Measurements from ENCODE around the gene GPSM1.

Gene GPSM1

DNA sequence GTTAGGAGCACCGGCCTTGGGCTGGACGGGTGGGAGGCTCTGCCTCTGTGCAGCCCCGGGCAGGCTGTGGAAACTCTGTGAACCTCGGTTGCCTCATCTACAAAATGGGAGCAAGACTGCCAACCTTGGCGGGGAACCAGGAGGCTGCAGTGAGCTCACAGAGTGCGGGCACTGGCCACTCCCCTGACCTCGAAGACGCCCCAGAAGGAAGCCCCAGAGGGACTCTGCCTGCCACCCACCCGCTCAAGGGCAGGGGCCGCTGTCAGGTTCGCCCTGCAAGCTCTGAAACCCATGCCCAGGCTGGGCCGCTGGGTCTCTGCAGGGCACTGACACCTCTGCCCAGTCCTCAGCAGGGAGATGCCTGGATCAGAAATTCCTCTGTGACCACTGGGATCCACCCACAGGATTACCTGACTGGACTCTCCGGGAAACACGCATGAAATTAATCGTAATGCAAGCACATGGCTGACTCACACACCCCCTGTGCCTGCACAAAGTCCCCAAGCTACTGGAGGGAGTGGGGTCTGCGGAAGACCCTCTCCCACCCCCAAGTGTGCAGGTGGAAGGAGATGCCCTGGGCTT lies 30.8 kb upstream of the GPSM1 start:
- no peak overlapping the region for H3K9ac ChIP-seq (ENCODE audit: low read depth, low read length)
- no peaks in the 10 kb centered on the region for H3K9me3 ChIP-seq (ENCODE audit: control insufficient read depth, insufficient read depth, low read length)
- no peaks in the 10 kb centered on the region for H3K4me1 ChIP-seq (ENCODE audit: insufficient read depth, low read length)
- H3K36me3 ChIP-seq (ENCODE audit: insufficient read depth, low read length) = no peaks in the 10 kb centered on the region

DNA sequence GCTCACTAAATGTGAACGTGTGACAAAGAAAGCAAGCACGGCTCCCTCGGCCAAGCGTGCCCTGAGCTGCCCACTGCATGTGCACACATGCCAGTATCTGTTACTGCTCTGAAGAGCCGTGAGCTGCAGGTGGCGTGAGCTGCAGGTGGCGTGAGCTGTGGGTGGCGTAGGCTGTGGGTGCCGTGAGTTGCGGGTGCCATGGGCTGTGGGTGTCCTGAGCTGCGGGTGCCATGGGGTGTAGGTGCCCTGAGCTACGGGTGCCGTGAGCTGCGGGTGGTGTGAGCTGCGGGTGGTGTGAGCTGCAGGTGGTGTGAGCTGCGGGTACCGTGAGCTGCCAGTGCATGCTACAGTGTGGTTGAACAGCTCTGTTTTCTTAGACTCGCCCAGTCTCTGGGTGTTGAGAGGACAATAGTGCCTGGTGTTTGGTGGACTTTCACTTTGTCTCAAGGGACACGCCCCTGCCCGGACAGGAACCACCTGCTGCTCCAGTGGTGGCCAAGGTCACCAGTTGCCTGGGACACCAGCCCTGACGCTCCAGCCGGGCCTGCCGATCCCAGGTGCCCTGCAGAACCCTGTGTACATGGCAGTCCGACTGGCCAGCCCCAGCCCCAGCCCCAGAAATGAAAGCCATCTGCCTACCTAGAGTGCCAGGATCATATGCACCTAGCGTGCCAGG lies 30.2 kb upstream of the GPSM1 start:
- no peaks in the 10 kb centered on the region for H3K36me3 ChIP-seq (ENCODE audit: insufficient read depth, low read length)
- no peaks in the 10 kb centered on the region for H3K4me1 ChIP-seq (ENCODE audit: insufficient read depth, low read length)
- no peak overlapping the region for H3K9ac ChIP-seq (ENCODE audit: low read depth, low read length)
- H3K9me3 ChIP-seq (ENCODE audit: control insufficient read depth, insufficient read depth, low read length) = no peaks in the 10 kb centered on the region

DNA sequence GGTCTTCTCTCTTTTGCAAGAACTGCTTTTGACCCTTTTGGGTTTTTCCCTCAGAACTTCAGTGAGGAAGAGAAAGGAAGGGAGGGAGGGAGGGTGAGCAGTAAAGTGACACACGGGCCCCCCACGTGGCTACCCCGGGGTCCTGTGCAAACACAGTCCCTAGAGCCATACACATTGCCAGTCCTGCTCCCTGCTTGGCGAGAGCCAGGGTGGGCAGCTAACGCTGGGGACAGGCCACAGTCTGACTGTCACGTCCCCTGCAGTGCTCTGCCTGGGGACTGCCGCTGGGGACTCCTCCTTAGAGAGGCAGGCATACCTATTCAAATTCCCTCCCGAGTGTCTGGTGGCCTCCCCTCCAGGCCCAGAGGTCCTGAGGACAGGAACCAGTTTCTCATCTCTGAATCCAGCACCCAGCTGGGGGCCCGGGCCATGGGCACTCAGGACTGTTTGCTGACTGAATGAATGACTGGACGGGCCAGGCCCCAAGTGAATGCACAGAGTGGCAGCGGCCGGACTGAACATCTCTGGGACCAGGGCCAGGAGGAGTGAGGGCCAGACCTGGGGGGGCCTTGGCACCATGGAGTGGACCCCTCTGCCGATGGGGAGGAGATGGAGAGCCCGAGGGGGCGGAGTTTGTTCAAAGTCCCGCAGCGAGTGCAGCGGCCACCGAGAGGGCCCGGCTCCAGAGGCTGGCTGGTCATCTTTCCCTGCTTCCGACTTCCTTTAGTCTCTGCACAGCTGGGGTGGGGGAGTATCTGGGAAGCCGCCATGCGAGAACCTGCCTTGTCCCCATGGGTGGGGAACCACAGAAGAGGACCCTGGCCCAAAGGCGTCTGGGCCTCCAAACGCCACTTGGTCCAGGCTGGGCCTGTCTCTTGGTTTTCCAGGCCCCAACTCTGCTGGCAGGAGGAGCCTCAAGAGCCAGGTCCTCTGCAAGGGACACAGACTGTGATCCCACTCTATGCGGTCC lies 29.3 kb upstream of the GPSM1 start:
- no peak overlapping the region for H3K9ac ChIP-seq (ENCODE audit: low read depth, low read length)
- no peaks in the 10 kb centered on the region for H3K9me3 ChIP-seq (ENCODE audit: control insufficient read depth, insufficient read depth, low read length)
- H3K4me1 ChIP-seq (ENCODE audit: insufficient read depth, low read length) = no peaks in the 10 kb centered on the region
- H3K36me3 ChIP-seq (ENCODE audit: insufficient read depth, low read length) = no peaks in the 10 kb centered on the region

DNA sequence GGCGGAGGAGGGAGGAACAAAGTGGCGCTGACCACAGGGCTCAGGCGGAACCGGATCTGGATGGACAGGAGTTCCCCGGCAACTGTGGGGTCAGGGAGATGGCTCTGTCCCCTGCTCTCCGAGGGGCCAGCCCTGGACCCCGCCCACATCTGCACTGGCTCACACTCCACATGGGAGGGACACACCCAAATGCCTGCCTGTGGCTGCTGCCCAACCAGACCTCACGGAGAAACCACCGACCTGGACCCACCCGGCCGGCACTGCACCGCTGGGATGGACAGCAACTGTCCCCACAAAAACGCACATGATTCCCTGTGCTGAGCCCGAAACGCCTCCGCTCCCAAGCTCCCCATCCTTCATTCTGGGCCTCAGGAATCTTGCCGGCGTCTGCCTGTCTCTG lies 28.2 kb upstream of the GPSM1 start:
- H3K4me1 ChIP-seq (ENCODE audit: insufficient read depth, low read length) = no peaks in the 10 kb centered on the region

DNA sequence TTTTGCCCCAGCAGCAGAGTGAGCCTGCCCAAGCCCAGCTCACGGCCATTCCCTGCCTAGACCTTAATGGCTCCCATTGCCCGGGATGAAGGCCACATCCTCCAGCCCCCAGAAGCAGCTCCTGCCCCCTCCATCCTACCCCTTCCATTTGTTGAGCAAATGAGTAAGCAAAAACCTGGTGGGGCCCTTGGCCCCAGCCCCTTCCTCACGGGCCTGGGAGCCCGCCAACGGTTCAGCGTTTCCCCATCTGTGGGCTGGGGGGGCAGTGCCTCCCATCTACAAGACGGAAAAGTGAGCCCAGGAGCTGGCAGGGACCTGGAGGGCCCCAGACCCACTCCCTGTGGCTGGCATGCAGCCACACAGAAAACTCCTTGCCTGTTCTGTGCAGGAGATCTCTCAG lies 27.8 kb upstream of the GPSM1 start:
- Histone ChIP-seq H3K9ac (ENCODE audit: low read depth, low read length) (no peak overlapping the region), H3K4me1 (ENCODE audit: insufficient read depth, low read length) (no peaks in the 10 kb centered on the region), H3K36me3 (ENCODE audit: insufficient read depth, low read length) (no peaks in the 10 kb centered on the region), H3K9me3 (ENCODE audit: control insufficient read depth, insufficient read depth, low read length) (no peaks in the 10 kb centered on the region)

More for the DNA sequence above, 28.2 kb upstream of the GPSM1 start:
- Histone ChIP-seq H3K36me3 (ENCODE audit: insufficient read depth, low read length) (no peaks in the 10 kb centered on the region), H3K9me3 (ENCODE audit: control insufficient read depth, insufficient read depth, low read length) (no peaks in the 10 kb centered on the region), H3K9ac (ENCODE audit: low read depth, low read length) (no peak overlapping the region)

DNA sequence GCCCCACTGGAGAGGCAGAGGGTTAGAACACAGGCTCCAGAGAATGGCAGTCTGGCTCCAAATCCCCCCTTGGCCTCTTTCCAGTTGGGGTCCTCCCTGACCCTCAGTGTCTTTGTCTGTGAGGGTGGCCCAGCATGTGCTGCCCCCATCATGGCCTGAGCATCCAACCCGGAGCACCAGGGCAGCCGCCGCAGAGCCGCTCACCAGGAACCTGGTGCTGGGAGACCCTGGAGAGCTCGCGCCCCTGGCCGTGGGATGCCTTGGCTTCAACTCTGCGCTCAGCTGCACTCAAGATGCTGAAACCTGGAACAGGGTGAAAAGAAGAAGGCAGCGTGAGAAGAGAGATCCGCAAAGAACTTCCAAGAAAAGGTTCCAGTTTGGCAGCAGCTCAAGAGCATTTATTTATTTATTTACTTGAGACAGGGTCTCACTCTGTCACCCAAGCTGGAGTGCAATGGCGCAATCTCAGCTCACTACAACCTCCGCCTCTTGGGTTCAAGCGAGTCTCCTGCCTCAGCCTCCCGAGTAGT lies 27.3 kb upstream of the GPSM1 start:
- no peaks in the 10 kb centered on the region for H3K4me1 ChIP-seq (ENCODE audit: insufficient read depth, low read length)
- H3K9ac ChIP-seq (ENCODE audit: low read depth, low read length) = no peak overlapping the region
- no peaks in the 10 kb centered on the region for H3K36me3 ChIP-seq (ENCODE audit: insufficient read depth, low read length)
- H3K9me3 ChIP-seq (ENCODE audit: control insufficient read depth, insufficient read depth, low read length) = no peaks in the 10 kb centered on the region

DNA sequence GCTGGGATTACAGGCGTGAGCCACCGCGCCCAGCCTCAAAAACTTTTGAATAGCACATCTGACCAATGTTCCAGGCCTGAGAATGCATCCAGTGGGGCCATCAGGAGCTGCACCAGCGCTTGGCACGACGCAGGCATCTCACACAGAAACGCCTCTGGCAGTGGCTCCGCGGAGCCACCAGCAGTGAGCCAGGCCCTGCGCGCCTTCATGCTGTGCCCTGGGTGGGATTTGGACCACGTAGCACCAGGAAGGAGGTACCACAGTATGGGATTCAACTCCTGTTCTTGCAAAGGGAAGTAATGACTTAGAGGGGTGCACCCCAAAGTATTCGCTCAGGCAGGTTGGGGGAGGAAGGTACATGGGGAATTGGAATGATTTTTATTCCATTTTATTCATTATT lies 26.5 kb upstream of the GPSM1 start:
- Histone ChIP-seq H3K4me1 (ENCODE audit: insufficient read depth, low read length) (no peaks in the 10 kb centered on the region), H3K36me3 (ENCODE audit: insufficient read depth, low read length) (no peaks in the 10 kb centered on the region), H3K9me3 (ENCODE audit: control insufficient read depth, insufficient read depth, low read length) (no peaks in the 10 kb centered on the region), H3K9ac (ENCODE audit: low read depth, low read length) (no peak overlapping the region)

DNA sequence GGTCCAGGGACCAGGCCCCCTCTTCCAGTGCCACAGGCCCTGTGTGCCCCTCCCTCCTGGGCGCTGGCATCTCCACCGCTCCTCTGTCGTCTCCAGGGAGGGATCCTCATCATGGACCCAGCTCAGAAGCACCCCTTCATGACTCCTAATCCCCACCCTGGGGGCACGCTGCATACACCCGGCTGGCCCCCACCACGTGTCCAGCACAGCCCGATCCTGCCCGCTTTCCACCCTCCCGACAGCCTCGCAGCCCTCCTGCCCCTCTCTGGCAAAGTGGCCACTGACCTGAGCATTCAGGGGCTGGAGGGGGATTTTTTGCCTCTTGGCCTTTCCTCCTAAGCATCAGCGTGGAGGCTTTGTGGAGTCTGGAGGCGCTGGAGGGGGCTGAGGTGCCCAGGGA lies 24.8 kb upstream of the GPSM1 start:
- no peaks in the 10 kb centered on the region for H3K36me3 ChIP-seq (ENCODE audit: insufficient read depth, low read length)
- H3K9me3 ChIP-seq (ENCODE audit: control insufficient read depth, insufficient read depth, low read length) = no peaks in the 10 kb centered on the region
- H3K4me1 ChIP-seq (ENCODE audit: insufficient read depth, low read length) = no peaks in the 10 kb centered on the region
- no peak overlapping the region for H3K9ac ChIP-seq (ENCODE audit: low read depth, low read length)

DNA sequence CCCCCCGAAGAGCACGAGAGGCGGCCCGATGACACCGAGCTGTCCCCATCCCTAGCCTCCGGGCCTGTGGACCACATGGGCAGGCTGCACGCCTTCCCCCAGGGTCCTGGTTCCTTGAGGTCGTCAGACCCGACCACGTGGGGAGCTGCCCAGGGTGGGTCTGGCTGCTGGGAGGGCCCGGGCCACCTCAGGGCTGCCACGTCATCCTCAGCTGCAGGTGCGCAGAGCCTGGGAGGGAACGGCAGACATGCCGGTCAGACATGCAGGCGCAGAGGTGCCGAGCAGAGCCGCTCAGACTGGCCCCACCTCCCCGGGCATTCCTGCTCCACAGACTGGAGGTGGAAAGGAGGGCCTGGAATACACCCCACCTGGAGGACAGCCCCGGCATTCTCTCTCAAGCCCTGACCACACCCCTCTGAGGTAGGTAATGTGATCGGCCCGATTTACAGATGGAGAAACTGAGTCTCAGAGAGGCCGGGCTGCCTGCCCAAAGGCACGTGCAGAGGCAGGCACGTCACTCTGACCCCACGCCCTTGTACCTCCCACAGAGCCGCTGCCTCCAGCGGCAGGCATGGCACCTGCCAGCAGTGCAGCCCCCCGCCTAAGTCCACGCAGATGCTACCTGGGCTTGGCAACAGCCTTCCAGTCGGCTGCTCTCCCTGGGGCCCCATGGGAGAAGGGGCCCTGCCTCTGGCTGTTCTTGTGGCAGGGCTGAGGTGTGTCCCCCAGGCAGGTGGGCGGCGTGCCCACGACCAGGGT lies 24.1 kb upstream of the GPSM1 start:
- no peaks in the 10 kb centered on the region for H3K4me1 ChIP-seq (ENCODE audit: insufficient read depth, low read length)
- no peak overlapping the region for H3K9ac ChIP-seq (ENCODE audit: low read depth, low read length)
- no peaks in the 10 kb centered on the region for H3K36me3 ChIP-seq (ENCODE audit: insufficient read depth, low read length)
- H3K9me3 ChIP-seq (ENCODE audit: control insufficient read depth, insufficient read depth, low read length) = no peaks in the 10 kb centered on the region

DNA sequence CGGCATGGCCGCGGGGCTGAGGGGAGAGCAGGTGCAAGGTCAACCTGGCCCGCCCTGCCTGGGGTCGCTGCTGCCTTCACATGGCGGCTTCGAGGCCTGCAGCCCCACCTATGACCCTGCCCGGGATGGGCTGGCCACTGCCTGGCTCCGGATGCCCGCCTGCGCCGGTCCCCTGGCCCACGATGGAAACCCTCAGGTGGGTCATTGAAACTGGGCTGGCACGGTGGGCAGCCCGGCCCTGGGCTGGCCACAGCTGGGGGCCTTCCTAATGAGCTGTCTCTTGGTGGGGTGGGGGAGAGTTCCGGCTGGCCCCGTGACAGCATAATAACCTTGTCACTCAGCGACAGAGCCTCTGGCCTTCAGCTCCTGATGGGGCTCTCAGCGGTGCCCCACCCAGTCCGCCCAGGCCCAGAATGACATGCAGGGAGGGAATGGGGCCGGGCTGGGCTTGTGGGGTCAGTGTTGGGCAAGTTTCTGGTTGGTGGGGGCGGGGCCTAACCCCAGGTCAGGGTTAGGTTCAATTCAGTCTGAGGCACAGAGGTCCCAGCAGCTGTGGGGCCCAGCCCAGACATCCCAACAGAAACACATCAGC lies 23.4 kb upstream of the GPSM1 start, which contains the start of gene CCDC187:
Gene CCDC187, minus strand, starts transcription at position 270 of the 592 bp plus-strand sequence. Its CDS starts 264 bp downstream, at position 6.
- no peaks in the 10 kb centered on the region for H3K9me3 ChIP-seq (ENCODE audit: control insufficient read depth, insufficient read depth, low read length)
- H3K4me1 ChIP-seq (ENCODE audit: insufficient read depth, low read length) = no peaks in the 10 kb centered on the region
- H3K36me3 ChIP-seq (ENCODE audit: insufficient read depth, low read length) = no peaks in the 10 kb centered on the region
- no peak within 1 kb of the TSS for H3K9ac ChIP-seq (ENCODE audit: low read depth, low read length)

DNA sequence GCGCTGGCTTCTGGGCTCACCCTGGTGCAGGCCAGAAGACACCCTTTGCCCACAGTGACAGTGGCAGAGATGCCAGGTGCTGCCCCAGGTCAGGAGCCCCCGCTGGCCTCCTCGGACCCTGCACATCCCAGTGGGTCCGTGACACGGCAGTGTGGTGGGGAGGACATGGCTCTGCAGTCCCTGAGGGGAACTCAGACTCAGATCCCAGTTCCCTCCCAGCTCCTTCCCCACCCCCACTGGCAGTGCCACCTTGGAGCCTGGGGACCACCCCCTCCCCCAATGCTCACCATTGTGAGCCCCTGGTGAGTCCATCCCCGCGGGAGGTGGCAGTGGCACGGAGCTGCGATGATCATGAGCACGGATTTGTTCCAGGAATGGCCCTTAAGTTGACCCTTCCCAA lies 22.9 kb upstream of the GPSM1 start:
- no peaks in the 10 kb centered on the region for H3K4me1 ChIP-seq (ENCODE audit: insufficient read depth, low read length)
- H3K9ac ChIP-seq (ENCODE audit: low read depth, low read length) = no peak overlapping the region
- no peaks in the 10 kb centered on the region for H3K9me3 ChIP-seq (ENCODE audit: control insufficient read depth, insufficient read depth, low read length)
- no peaks in the 10 kb centered on the region for H3K36me3 ChIP-seq (ENCODE audit: insufficient read depth, low read length)

DNA sequence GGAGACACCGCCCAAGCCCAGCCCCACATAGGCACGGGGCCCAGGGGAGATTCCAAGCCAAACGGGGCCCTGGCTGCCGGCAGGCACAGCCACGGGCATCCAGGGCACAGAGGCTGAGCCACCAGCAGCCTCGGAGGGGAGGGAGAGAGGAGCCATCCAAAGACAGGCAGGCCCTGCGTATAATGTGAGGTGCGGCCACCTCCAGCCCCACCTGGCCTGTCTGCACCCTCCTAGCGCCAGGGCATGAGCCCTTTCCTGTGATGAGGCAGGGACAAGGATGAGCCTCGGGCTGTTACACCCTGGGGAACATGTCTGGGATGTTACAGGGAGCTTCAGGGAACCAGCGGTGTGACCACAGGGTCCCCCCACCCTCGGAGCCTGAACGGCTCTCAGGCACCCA lies 22.4 kb upstream of the GPSM1 start:
- Histone ChIP-seq H3K9ac (ENCODE audit: low read depth, low read length) (no peak overlapping the region), H3K36me3 (ENCODE audit: insufficient read depth, low read length) (no peaks in the 10 kb centered on the region), H3K4me1 (ENCODE audit: insufficient read depth, low read length) (no peaks in the 10 kb centered on the region)

DNA sequence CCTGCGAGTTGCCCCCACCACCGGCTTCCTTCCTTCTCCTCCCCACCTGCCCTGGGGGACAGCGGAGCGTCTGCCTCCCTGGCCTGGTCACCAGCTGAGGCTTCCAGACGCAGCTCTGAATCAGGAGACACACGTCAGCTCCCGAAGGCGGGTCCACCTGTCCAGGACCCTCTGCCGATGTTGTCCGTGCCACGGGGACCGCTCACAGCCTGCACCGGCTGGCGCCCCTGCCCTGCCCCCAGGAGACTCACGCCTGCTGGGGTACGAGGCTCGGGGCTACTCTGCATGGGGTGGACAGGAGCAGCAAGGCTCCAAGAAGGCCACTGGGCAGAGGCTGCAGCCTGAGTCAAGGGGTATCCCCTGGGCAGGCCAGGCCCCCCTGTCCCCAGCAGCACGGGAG lies 21.5 kb upstream of the GPSM1 start:
- Histone ChIP-seq H3K9ac (ENCODE audit: low read depth, low read length) (no peak overlapping the region), H3K9me3 (ENCODE audit: control insufficient read depth, insufficient read depth, low read length) (no peaks in the 10 kb centered on the region), H3K36me3 (ENCODE audit: insufficient read depth, low read length) (no peaks in the 10 kb centered on the region), H3K4me1 (ENCODE audit: insufficient read depth, low read length) (no peaks in the 10 kb centered on the region)

More for the DNA sequence above, 22.4 kb upstream of the GPSM1 start:
- H3K9me3 ChIP-seq (ENCODE audit: control insufficient read depth, insufficient read depth, low read length) = no peaks in the 10 kb centered on the region
